RWPE2 (cell line): ENCODE measurements around the gene NDUFS8.

ENCODE experiments used
- ATAC-seq: fragments of 200-7000 bp; cut with Tn5 transposase; 3 replicates; pipeline ENCODE4 v1.9.1; 2021; ENCODE audit warnings: low read depth
- DNase-seq: peaks from one replicate; pipeline ENCODE4 v3.0.0-alpha.2; 2020; ENCODE audit warnings: low spot score
- H3K27ac ChIP-seq: fragments of 450-650 bp; 2 replicates; pipeline ENCODE4 v1.5.1; 2017; ENCODE audit warnings: mild to moderate bottlenecking; ENCODE audit not compliant: poor library complexity, severe bottlenecking
- H3K27me3 ChIP-seq: fragments of 250-450 bp; sonication (Bioruptor Pico); 2 replicates; pipeline ENCODE4 v1.5.1; 2021; ENCODE audit warnings: mild to moderate bottlenecking, moderate library complexity; ENCODE audit not compliant: insufficient read depth, poor library complexity, severe bottlenecking
- H3K36me3 ChIP-seq: fragments of 250-450 bp; sonication (Bioruptor Pico); 2 replicates; pipeline ENCODE4 v1.5.1; 2020; ENCODE audit warnings: low read depth, mild to moderate bottlenecking, moderate library complexity
- H3K4me1 ChIP-seq: fragments of 250-450 bp; sonication (Bioruptor Pico); 2 replicates; pipeline ENCODE4 v1.5.1; 2021; ENCODE audit warnings: mild to moderate bottlenecking, moderate library complexity; ENCODE audit not compliant: insufficient read depth, poor library complexity, severe bottlenecking
- H3K4me3 ChIP-seq: fragments of 250-450 bp; sonication (Bioruptor Pico); 2 replicates; pipeline ENCODE4 v1.5.1; 2021; ENCODE audit warnings: mild to moderate bottlenecking, moderate library complexity; ENCODE audit not compliant: severe bottlenecking
- H3K9me3 ChIP-seq: fragments of 250-450 bp; sonication (Bioruptor Pico); 2 replicates; pipeline ENCODE4 v1.5.1; 2021; ENCODE audit warnings: mild to moderate bottlenecking, moderate library complexity; ENCODE audit not compliant: severe bottlenecking
- CTCF ChIP-seq: fragments of 450-650 bp; IDR thresholded peaks from one replicate; pipeline ENCODE4 v1.5.1; 2017; ENCODE audit warnings: mild to moderate bottlenecking, moderate library complexity; ENCODE audit not compliant: poor library complexity, severe bottlenecking

Gene NDUFS8

GRCh38 chr11:68064926-68065325, 34.4 kb downstream of the NDUFS8 start:
- peaks cover 7% of the 10 kb centered on the region; the same call in 1 of the 2 replicates for H3K36me3 ChIP-seq
- DNase-seq (no peak), ATAC-seq (no peak)
- no peaks in the 10 kb centered on the region for H3K9me3 ChIP-seq
- no peaks in the 10 kb centered on the region for H3K4me1 ChIP-seq
- no peak for TF ChIP-seq CTCF
- H3K27me3 ChIP-seq = no peaks in the 10 kb centered on the region
- no peak overlapping the region for H3K4me3 ChIP-seq
- H3K27ac ChIP-seq = no peak overlapping the region

- H3K27me3 ChIP-seq = no peaks in the 10 kb centered on the region
- DNase-seq (no peak), ATAC-seq (no peak)
- H3K4me1 ChIP-seq = no peaks in the 10 kb centered on the region
- no peak for TF ChIP-seq CTCF
- H3K36me3 ChIP-seq = peaks cover 7% of the 10 kb centered on the region
- no peak overlapping the region for H3K27ac ChIP-seq
- H3K4me3 ChIP-seq = no peak overlapping the region
- H3K9me3 ChIP-seq = no peaks in the 10 kb centered on the region
These were observed 35.4 kb downstream of the NDUFS8 start for GRCh38 chr11:68065841-68066240.

GRCh38 chr11:68066742-68067141, 36.3 kb downstream of the NDUFS8 start:
- Histone ChIP-seq H3K27me3 (no peaks in the 10 kb centered on the region), H3K4me3 (no peak overlapping the region), H3K9me3 (no peaks in the 10 kb centered on the region), H3K4me1 (no peaks in the 10 kb centered on the region), H3K36me3 (peaks cover 2% of the 10 kb centered on the region; the same call in 1 of the 2 replicates), H3K27ac (no peak overlapping the region)
- TF ChIP-seq CTCF = no peak
- ATAC-seq (no peak), DNase-seq (no peak)

- H3K36me3 ChIP-seq = peaks cover 2% of the 10 kb centered on the region; the same call in 1 of the 2 replicates
- no peak overlapping the region for H3K27ac ChIP-seq
- no peak for TF ChIP-seq CTCF
- no peaks in the 10 kb centered on the region for H3K27me3 ChIP-seq
- H3K9me3 ChIP-seq = no peaks in the 10 kb centered on the region
- H3K4me1 ChIP-seq = no peaks in the 10 kb centered on the region
- H3K4me3 ChIP-seq = no peak overlapping the region
- DNase-seq (no peak), ATAC-seq (no peak)
These were observed 37.5 kb downstream of the NDUFS8 start for GRCh38 chr11:68067991-68068390.

- TF ChIP-seq CTCF = no peak
- ATAC-seq (no peak), DNase-seq (no peak)
- no peaks in the 10 kb centered on the region for H3K4me1 ChIP-seq
- H3K4me3 ChIP-seq = no peak overlapping the region
- no peaks in the 10 kb centered on the region for H3K9me3 ChIP-seq
- no peaks in the 10 kb centered on the region; the same call in 1 of the 2 replicates for H3K36me3 ChIP-seq
- no peak overlapping the region for H3K27ac ChIP-seq
- H3K27me3 ChIP-seq = no peaks in the 10 kb centered on the region
These were observed 41.0 kb downstream of the NDUFS8 start for GRCh38 chr11:68071281-68072048.
